Endothelial cell of umbilical vein (primary cell): Measurements from ENCODE around the gene BNC2. TPM values are rescaled to one million over a fixed set of nuclear protein-coding genes. Genes with fewer than 3 reads are reported as not detected.

Experiments
- BruUV-seq: library from RNA; stranded (reverse); fragments of 400-500 nt; replicated peaks from 2 replicates; lab custom pipeline; 2021; lab: Mats Ljungman, UMichigan
- CTCF ChIA-PET: fragments of 300-600, 350-600 bp; sonication (Branson Sonifier 250); formaldehyde crosslinking; loops from one replicate; lab custom pipeline; 2021; ENCODE audit warnings: antibody characterized with exemption, inconsistent platforms; lab: Charles Lee
- POLR2A ChIA-PET: fragments of 300-600, 350-600 bp; sonication (Branson Sonifier 250); formaldehyde crosslinking; loops from one replicate; lab custom pipeline; 2021; ENCODE audit warnings: antibody characterized with exemption, inconsistent platforms; lab: Charles Lee
- DNase-seq: peaks from one replicate; pipeline ENCODE4 v3.0.0-alpha.2; 2011; ENCODE audit warnings: low read depth, low spot score
- FAIRE-seq: peaks from 2 replicates; lab custom pipeline; 2011; peaks lifted over from hg19 to GRCh38; lab: Jason Lieb, UNC
- H2AFZ ChIP-seq: 2 replicates; pipeline ENCODE4 v1.6.0; 2012; ENCODE audit warnings: low read depth, low read length, control low read depth, inconsistent platforms
- H3K27ac ChIP-seq: 2 replicates; pipeline ENCODE4 v1.5.1; 2011; ENCODE audit warnings: low read depth, mild to moderate bottlenecking, control low read depth, low read length, moderate library complexity; ENCODE audit not compliant: insufficient read depth
- H3K27me3 ChIP-seq, 2 experiments: 2 replicates each; pipeline versions ENCODE4 v1.6.0 to v1.6.1; 2011; ENCODE audit warnings: low read length in 2 of 2, mixed read lengths in 1 of 2; ENCODE audit not compliant: control insufficient read depth in 2 of 2, insufficient read depth in 2 of 2
- H3K36me3 ChIP-seq, 2 experiments: 2 replicates in 1 of 2; 3 replicates in 1 of 2; pipeline ENCODE4 v1.5.1; 2011; ENCODE audit warnings: low read length in 2 of 2, mild to moderate bottlenecking in 1 of 2, moderate library complexity in 1 of 2; ENCODE audit not compliant: control insufficient read depth in 2 of 2, insufficient read depth in 2 of 2; ENCODE audit errors: extremely low read depth in 1 of 2
- H3K4me1 ChIP-seq: 3 replicates; pipeline ENCODE4 v1.5.1; 2011; ENCODE audit warnings: mild to moderate bottlenecking, low read length; ENCODE audit not compliant: control insufficient read depth, insufficient read depth; ENCODE audit errors: extremely low read depth
- H3K4me2 ChIP-seq: 2 replicates; pipeline ENCODE4 v1.6.1; 2011; ENCODE audit warnings: low read length, control low read depth, mixed read lengths; ENCODE audit not compliant: insufficient read depth
- H3K4me3 ChIP-seq, 3 experiments: fragments of 200-600 bp in 1 of 3; sonication (generic), shearing (Covaris generic) in 1 of 3; replicated peaks in 1 of 3; 2 replicates each; pipeline ENCODE4 v1.5.1; 2011 to 2016; ENCODE audit warnings: control low read depth in 3 of 3, low read length in 3 of 3, mild to moderate bottlenecking in 2 of 3, inconsistent platforms in 1 of 3, low read depth in 1 of 3, moderate library complexity in 1 of 3; ENCODE audit not compliant: insufficient read depth in 1 of 3
- H3K79me2 ChIP-seq: 2 replicates; pipeline ENCODE4 v1.6.0; 2012; ENCODE audit warnings: low read length, inconsistent platforms; ENCODE audit not compliant: control insufficient read depth, insufficient read depth
- H3K9ac ChIP-seq: replicated peaks from 2 replicates; pipeline ENCODE3; 2011; ENCODE audit warnings: low read length, control low read depth; ENCODE audit not compliant: insufficient read depth; ENCODE audit errors: extremely low read depth
- H3K9me1 ChIP-seq: replicated peaks from 3 replicates; pipeline ENCODE4 v1.6.0; 2011; ENCODE audit warnings: mild to moderate bottlenecking, low read length; ENCODE audit not compliant: control insufficient read depth, insufficient read depth; ENCODE audit errors: extremely low read depth
- H3K9me3 ChIP-seq: replicated peaks from 2 replicates; pipeline ENCODE4 v1.5.1; 2012; ENCODE audit warnings: low read length, inconsistent platforms; ENCODE audit not compliant: control insufficient read depth, insufficient read depth
- H4K20me1 ChIP-seq: replicated peaks from 2 replicates; pipeline ENCODE3; 2011; ENCODE audit warnings: mild to moderate bottlenecking, low read length; ENCODE audit not compliant: control insufficient read depth, insufficient read depth; ENCODE audit errors: extremely low read depth
- EZH2 ChIP-seq: IDR thresholded peaks from 2 replicates; pipeline ENCODE4 v1.6.1; 2012; ENCODE audit warnings: borderline replicate concordance, low read depth, mild to moderate bottlenecking, moderate library complexity, low read length, inconsistent platforms; ENCODE audit not compliant: severe bottlenecking
- FOS ChIP-seq: IDR thresholded peaks from 2 replicates; pipeline ENCODE4 v1.6.1; 2011; ENCODE audit warnings: mild to moderate bottlenecking, low read length, moderate library complexity, borderline replicate concordance; ENCODE audit not compliant: insufficient read depth
- GATA2 ChIP-seq: IDR thresholded peaks from 2 replicates; pipeline ENCODE4 v1.7.0; 2011; ENCODE audit warnings: low read depth, mild to moderate bottlenecking, moderate library complexity, mixed read lengths, low read length; ENCODE audit not compliant: insufficient read length, insufficient read depth
- JUN ChIP-seq: IDR thresholded peaks from 2 replicates; pipeline ENCODE4 v1.6.1; 2011; ENCODE audit warnings: borderline replicate concordance, low read depth; ENCODE audit not compliant: insufficient read length, insufficient read depth
- MYC ChIP-seq: IDR thresholded peaks from one replicate; pipeline ENCODE4 v1.6.1; 2011; ENCODE audit warnings: mild to moderate bottlenecking, low read depth, low read length
- POLR2A ChIP-seq: IDR thresholded peaks from 2 replicates; pipeline ENCODE4 v1.6.1; 2012; ENCODE audit warnings: low read depth, mild to moderate bottlenecking, control low read depth, low read length
- POLR2AphosphoS5 ChIP-seq: IDR thresholded peaks from 2 replicates; pipeline ENCODE4 v1.6.1; 2012; ENCODE audit warnings: low read depth, mild to moderate bottlenecking, control low read depth, low read length, moderate library complexity; ENCODE audit not compliant: insufficient read depth
- dilution Hi-C: fragments of 300-500 bp; cut with MboI; formaldehyde crosslinking; loops from one replicate; pipeline ENCODE4 v1.15.0; 2019; ENCODE audit warnings: low sequenced_read_pairs; ENCODE audit not compliant: extremely low pct_ligation_motif_present
- intact Hi-C: fragments of 100-400 bp; cut with micrococcal nuclease; formaldehyde crosslinking; loops from one replicate; pipeline ENCODE4 v1.10.0; 2022
- polyA plus RNA-seq, 4 experiments: library from polyadenylated mRNA; depleted of rRNA in 3 of 4; stranded (reverse) in 3 of 4; unstranded in 1 of 4; fragments of >200 nt; gene quantifications; 2 replicates each; pipeline versions ENCODE4 v1.2.1 to v1.2.3, GENCODE V29; 2011 to 2012; ENCODE audit warnings: missing spikeins in 1 of 4
- total RNA-seq: library from RNA; stranded (reverse); gene quantifications from 2 replicates; pipeline ENCODE4 v1.2.3, GENCODE V29; 2021
- TF ChIP-seq, protein P1 (sequence below): IDR thresholded peaks from 2 replicates; pipeline ENCODE4 v1.6.1; 2011; ENCODE audit not compliant: insufficient read depth, insufficient read length
- TF ChIP-seq, protein P2 (sequence below), 2 donors: IDR thresholded peaks; 1 replicate in 1 of 2; 2 replicates in 1 of 2; pipeline ENCODE4 v1.5.1; 2011; ENCODE audit warnings: low read length in 2 of 2, mild to moderate bottlenecking in 2 of 2, moderate library complexity in 2 of 2, control low read depth in 1 of 2, inconsistent platforms in 1 of 2, low read depth in 1 of 2; ENCODE audit not compliant: insufficient read depth in 1 of 2; ENCODE audit errors: extremely low read depth in 1 of 2

Gene BNC2
- total and polyA plus RNA-seq, 2 donors (not counting 3 experiments of a cell fraction or from before 2014, with no cell fraction given) = 12.1 to 34.3 TPM

DNA sequence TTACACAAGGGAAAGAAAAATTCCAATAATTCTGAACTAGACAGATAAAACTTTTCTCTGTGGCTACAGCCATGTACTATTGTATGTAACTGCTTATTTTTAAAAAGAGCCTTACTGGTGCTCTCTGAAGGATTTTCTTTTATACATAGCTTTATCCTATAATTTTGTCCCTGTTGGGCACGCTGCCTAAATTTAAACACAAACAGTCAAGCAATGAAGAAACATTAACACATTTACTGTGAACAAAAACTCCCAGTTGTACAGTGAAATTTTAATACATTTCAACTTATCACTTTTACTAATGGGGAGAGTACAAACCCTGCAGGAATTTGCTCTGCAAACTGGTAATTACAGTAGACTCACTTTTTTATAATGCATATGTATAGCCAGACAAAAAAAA is 273.3 kb downstream of the BNC2 start:
- H3K9ac ChIP-seq = no peak overlapping the region
- no peaks in the 10 kb centered on the region for H3K36me3 ChIP-seq
- no peaks in the 10 kb centered on the region for H3K4me1 ChIP-seq
- no peak overlapping the region for H2AFZ ChIP-seq
- no peaks in the 10 kb centered on the region for H4K20me1 ChIP-seq
- H3K27ac ChIP-seq = no peak overlapping the region
- no peaks in the 10 kb centered on the region for H3K9me1 ChIP-seq
- TF ChIP-seq POLR2AphosphoS5 (no peak), JUN (no peak), MYC (no peak)
- no peak overlapping the region for H3K4me2 ChIP-seq
- FAIRE-seq (no peak), DNase-seq (no peak)
- H3K4me3 ChIP-seq = no peak overlapping the region
- no peaks in the 10 kb centered on the region for H3K27me3 ChIP-seq
- CTCF ChIA-PET = no interaction called here
- POLR2A ChIA-PET = no interaction called here
- dilution Hi-C loops = no loop called here
- no peaks in the 10 kb centered on the region for H3K9me3 ChIP-seq
- no peaks in the 10 kb centered on the region for H3K79me2 ChIP-seq
- intact Hi-C loops = no loop called here
- no TSS peak for BruUV-seq

DNA sequence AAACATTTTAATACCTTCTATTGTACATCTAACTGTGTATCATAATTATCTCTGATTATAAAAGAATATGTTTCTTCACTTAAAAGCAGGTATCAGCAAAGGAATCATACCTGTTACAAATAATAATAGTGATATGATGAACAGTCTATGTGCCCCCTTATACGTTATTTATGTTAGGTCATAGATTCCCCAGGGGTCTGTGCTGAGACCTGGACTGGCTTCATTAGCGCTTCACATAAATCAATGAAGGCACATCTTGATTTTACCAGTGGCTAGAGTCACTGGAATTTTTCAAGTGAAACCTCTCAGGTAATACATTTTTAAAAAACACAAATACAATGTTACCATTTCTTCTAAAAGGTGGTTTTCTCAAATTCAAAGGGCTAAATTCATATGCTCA is 275.2 kb downstream of the BNC2 start:
- Histone ChIP-seq H3K4me3 (no peak overlapping the region), H3K9me3 (no peaks in the 10 kb centered on the region), H3K9me1 (no peaks in the 10 kb centered on the region), H3K36me3 (no peaks in the 10 kb centered on the region), H3K79me2 (no peaks in the 10 kb centered on the region), H2AFZ (no peak overlapping the region), H3K27me3 (no peaks in the 10 kb centered on the region), H3K9ac (no peak overlapping the region), H3K27ac (no peak overlapping the region), H3K4me1 (no peaks in the 10 kb centered on the region), H3K4me2 (no peak overlapping the region), H4K20me1 (no peaks in the 10 kb centered on the region)
- dilution Hi-C loops = no loop called here
- ChIA-PET CTCF (no interaction called here), POLR2A (no interaction called here)
- TF ChIP-seq JUN = no peak
- TF ChIP-seq MYC = no peak
- TF ChIP-seq POLR2A = no peak
- TF ChIP-seq, protein P1, sequence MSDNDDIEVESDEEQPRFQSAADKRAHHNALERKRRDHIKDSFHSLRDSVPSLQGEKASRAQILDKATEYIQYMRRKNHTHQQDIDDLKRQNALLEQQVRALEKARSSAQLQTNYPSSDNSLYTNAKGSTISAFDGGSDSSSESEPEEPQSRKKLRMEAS = no peak
- TF ChIP-seq GATA2 = no peak
- no peak for TF ChIP-seq FOS
- no peak for TF ChIP-seq EZH2
- no peak for TF ChIP-seq POLR2AphosphoS5
- TF ChIP-seq, protein P2, sequence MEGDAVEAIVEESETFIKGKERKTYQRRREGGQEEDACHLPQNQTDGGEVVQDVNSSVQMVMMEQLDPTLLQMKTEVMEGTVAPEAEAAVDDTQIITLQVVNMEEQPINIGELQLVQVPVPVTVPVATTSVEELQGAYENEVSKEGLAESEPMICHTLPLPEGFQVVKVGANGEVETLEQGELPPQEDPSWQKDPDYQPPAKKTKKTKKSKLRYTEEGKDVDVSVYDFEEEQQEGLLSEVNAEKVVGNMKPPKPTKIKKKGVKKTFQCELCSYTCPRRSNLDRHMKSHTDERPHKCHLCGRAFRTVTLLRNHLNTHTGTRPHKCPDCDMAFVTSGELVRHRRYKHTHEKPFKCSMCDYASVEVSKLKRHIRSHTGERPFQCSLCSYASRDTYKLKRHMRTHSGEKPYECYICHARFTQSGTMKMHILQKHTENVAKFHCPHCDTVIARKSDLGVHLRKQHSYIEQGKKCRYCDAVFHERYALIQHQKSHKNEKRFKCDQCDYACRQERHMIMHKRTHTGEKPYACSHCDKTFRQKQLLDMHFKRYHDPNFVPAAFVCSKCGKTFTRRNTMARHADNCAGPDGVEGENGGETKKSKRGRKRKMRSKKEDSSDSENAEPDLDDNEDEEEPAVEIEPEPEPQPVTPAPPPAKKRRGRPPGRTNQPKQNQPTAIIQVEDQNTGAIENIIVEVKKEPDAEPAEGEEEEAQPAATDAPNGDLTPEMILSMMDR (IDR thresholded peaks at IDR 0.05; ENCODE audit: extremely low read depth in 1 of 2, insufficient read depth in 1 of 2, low read depth in 1 of 2, low read length in 2 of 2) = no peak
- intact Hi-C loops = no loop called here
- BruUV-seq = no TSS peak
- FAIRE-seq (no peak), DNase-seq (no peak)
